Vagina (tissue), 2 donors: ENCODE results near the gene C1QTNF12.

ENCODE experiments used
- POLR2AphosphoS5 ChIP-seq, 2 donors: sonication (generic); formaldehyde crosslinking; IDR thresholded peaks; one replicate each; pipeline ENCODE4 v1.9.0; 2017; ENCODE audit warnings: antibody characterized with exemption in 2 of 2, mild to moderate bottlenecking in 2 of 2, low read depth in 1 of 2; ENCODE audit not compliant: insufficient read depth in 1 of 2
- TF ChIP-seq, protein P1 (sequence below), 3 experiments: fragments of 450-650 bp in 2 of 3; fragments of 200-600 bp in 1 of 3; sonication (generic) in 1 of 3; IDR thresholded peaks; one replicate each; pipeline ENCODE4 v1.5.1; 2017 to 2019; ENCODE audit warnings: antibody characterized with exemption in 3 of 3, mild to moderate bottlenecking in 2 of 3, moderate library complexity in 2 of 3

GRCh38 chr1:1291023-1291528 is 44.6 kb upstream of the C1QTNF12 start:
- no peak for TF ChIP-seq POLR2AphosphoS5 (IDR thresholded peaks at IDR 0.05; ENCODE audit: insufficient read depth in 1 of 2, low read depth in 1 of 2)
- TF ChIP-seq, protein P1, sequence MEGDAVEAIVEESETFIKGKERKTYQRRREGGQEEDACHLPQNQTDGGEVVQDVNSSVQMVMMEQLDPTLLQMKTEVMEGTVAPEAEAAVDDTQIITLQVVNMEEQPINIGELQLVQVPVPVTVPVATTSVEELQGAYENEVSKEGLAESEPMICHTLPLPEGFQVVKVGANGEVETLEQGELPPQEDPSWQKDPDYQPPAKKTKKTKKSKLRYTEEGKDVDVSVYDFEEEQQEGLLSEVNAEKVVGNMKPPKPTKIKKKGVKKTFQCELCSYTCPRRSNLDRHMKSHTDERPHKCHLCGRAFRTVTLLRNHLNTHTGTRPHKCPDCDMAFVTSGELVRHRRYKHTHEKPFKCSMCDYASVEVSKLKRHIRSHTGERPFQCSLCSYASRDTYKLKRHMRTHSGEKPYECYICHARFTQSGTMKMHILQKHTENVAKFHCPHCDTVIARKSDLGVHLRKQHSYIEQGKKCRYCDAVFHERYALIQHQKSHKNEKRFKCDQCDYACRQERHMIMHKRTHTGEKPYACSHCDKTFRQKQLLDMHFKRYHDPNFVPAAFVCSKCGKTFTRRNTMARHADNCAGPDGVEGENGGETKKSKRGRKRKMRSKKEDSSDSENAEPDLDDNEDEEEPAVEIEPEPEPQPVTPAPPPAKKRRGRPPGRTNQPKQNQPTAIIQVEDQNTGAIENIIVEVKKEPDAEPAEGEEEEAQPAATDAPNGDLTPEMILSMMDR (IDR thresholded peaks at IDR 0.05): no peak
